ENCODE measurements around the gene AVPR1B.

The AVPR1B gene

GRCh38 chr1:206111271-206111927 lies 5.8 kb downstream of the AVPR1B start:
- no peak for DNase-seq

GRCh38 chr1:206110820-206111219 lies 6.4 kb downstream of the AVPR1B start:
- DNase-seq = no peak

- DNase-seq = no peak
These were observed 7.0 kb downstream of the AVPR1B start for GRCh38 chr1:206110161-206110560.

GRCh38 chr1:206109718-206110117 lies 7.5 kb downstream of the AVPR1B start:
- no peak for DNase-seq

- no peak for DNase-seq
These were observed 8.6 kb downstream of the AVPR1B start for GRCh38 chr1:206108635-206109034.

- no peak for DNase-seq
These were observed 10.0 kb downstream of the AVPR1B start for GRCh38 chr1:206107168-206107544.

- DNase-seq = peak; percentile 71
These were observed 10.6 kb downstream of the AVPR1B start for GRCh38 chr1:206106328-206107167.

- DNase-seq = no peak
These were observed 11.7 kb downstream of the AVPR1B start for GRCh38 chr1:206105464-206105995.

- DNase-seq = no peak
These were observed 13.2 kb downstream of the AVPR1B start for GRCh38 chr1:206103979-206104378.

GRCh38 chr1:206102292-206102936 lies 14.8 kb downstream of the AVPR1B start:
- no peak for DNase-seq

- no peak for DNase-seq
These were observed 15.7 kb downstream of the AVPR1B start for GRCh38 chr1:206101351-206102045.

- DNase-seq = no peak
These were observed 16.9 kb downstream of the AVPR1B start for GRCh38 chr1:206100226-206100815.

- no peak for DNase-seq
These were observed 18.8 kb downstream of the AVPR1B start for GRCh38 chr1:206098242-206098919.

- no peak for DNase-seq
These were observed 19.8 kb downstream of the AVPR1B start for GRCh38 chr1:206097381-206097780.

- no peak for DNase-seq
These were observed 23.2 kb downstream of the AVPR1B start for GRCh38 chr1:206094024-206094423.

GRCh38 chr1:206089341-206089740 lies 27.8 kb downstream of the AVPR1B start:
- no peak for DNase-seq

GRCh38 chr1:206087091-206087490 lies 30.1 kb downstream of the AVPR1B start:
- no peak for DNase-seq

- DNase-seq = no peak
These were observed 33.4 kb downstream of the AVPR1B start for GRCh38 chr1:206083750-206084149.

GRCh38 chr1:206082831-206083695 lies 34.1 kb downstream of the AVPR1B start:
- no peak for DNase-seq

GRCh38 chr1:206081856-206082255 lies 35.3 kb downstream of the AVPR1B start:
- DNase-seq = no peak
